Panc1 (cell line): ENCODE data around the gene UBTD1.

ENCODE experiments used
- SIN3A ChIP-seq: IDR thresholded peaks from 2 replicates; pipeline ENCODE4 v1.6.1; 2012; ENCODE audit warnings: low read depth, mild to moderate bottlenecking, low read length, moderate library complexity, borderline replicate concordance; ENCODE audit not compliant: insufficient read depth
- TF ChIP-seq, protein P1 (sequence below): fragments of 450-650 bp; IDR thresholded peaks from 2 replicates; pipeline ENCODE4 v1.5.1; 2017; ENCODE audit warnings: mild to moderate bottlenecking

DNA sequence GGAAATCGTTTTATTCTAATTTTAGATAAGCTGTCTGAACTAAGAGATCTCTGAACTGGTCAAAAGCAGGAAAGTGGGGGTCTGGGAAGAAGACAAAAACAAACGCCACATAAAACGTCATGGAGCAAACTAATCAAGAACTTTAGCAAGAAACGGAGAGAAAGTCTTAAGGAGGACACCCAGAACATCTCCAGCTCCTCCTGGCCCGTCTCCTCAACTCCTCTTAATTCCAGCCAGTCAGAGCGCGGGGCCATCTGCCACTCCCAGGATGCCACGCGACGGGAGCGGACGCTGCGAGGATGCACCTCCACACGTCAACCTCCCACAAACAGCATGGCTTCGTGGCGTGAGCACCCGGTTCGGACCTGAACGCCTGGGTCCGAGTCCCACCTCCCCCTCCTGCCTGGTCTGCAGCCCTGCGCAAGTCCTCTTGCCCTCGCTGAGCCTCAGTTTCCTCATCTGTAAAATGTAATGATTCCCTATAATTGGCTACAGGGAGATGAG lies 1.1 kb upstream of the UBTD1 start:
- TF ChIP-seq, protein P1, sequence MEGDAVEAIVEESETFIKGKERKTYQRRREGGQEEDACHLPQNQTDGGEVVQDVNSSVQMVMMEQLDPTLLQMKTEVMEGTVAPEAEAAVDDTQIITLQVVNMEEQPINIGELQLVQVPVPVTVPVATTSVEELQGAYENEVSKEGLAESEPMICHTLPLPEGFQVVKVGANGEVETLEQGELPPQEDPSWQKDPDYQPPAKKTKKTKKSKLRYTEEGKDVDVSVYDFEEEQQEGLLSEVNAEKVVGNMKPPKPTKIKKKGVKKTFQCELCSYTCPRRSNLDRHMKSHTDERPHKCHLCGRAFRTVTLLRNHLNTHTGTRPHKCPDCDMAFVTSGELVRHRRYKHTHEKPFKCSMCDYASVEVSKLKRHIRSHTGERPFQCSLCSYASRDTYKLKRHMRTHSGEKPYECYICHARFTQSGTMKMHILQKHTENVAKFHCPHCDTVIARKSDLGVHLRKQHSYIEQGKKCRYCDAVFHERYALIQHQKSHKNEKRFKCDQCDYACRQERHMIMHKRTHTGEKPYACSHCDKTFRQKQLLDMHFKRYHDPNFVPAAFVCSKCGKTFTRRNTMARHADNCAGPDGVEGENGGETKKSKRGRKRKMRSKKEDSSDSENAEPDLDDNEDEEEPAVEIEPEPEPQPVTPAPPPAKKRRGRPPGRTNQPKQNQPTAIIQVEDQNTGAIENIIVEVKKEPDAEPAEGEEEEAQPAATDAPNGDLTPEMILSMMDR: no peak
- TF ChIP-seq SIN3A: peak; percentile 77; the same call in 1 of the 2 replicates
